ENCODE measurements around the gene KRTAP1-4. TPM values are rescaled to one million over a fixed set of nuclear protein-coding genes. Genes with fewer than 3 reads are reported as not detected.
"Not testable (repeated sequence)": the region's sequence is repeated elsewhere in the genome, so short reads cannot be mapped to it uniquely, and the experiment has no call there.

The KRTAP1-4 gene
- total RNA-seq, 1 donor from 2014 or later, result not detected

- Histone ChIP-seq H3K27me3 (ENCODE audit: control insufficient read depth, insufficient read depth, low read length) (no peaks in the 10 kb centered on the region), H3K36me3 (ENCODE audit: control insufficient read depth, insufficient read depth, low read length) (no peaks in the 10 kb centered on the region), H3K4me3 (ENCODE audit: low read depth, low read length) (no peak overlapping the region)
- no peak for DNase-seq (ENCODE audit: low read depth)
- no peak for FAIRE-seq
- TF ChIP-seq CTCF (IDR thresholded peaks at IDR 0.05; ENCODE audit: insufficient read depth, low read length, severe bottlenecking), result no peak
Observed at GRCh38 chr17:41067281-41067680, 37.3 kb upstream of the KRTAP1-4 start.

DNA sequence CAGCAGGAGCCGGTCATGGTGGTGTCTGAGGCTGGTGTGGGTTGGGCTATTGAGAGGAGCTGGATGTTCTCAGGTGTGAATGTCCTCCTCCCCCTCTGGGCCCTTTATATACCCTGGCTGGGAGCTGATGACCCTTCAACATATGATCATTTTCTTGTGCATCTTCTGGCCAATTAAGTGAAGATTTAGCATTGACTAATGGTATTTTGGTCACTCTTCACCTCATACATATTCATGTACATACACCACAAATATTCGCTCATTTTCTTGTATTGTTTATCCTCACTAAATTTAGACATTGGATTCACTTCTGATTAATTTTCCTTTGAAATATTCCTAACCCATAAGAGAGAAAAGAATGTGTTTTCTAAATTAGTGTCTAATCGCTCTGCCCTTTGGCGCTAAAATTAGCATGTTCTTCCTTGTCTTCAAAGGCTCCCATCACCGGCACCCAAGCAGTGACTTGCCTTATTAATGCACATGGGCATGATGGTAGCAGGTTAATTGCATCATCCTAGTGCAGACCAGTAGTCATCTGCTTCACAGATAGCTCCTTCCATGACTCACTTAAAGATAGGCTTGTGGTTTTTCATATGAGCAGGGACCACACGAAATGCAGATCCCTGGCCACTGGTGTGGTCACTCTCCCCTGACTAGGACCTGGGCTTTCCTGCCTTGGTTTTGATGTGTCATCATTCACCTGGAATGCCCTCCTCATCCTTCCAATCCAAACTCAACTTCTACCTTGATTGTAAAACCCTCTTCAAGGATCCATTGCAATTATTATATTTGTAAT, 36.0 kb upstream of the KRTAP1-4 start, which contains the start of gene KRTAP2-4:
Gene KRTAP2-4, minus strand, starts transcription at position 51 of the 796 bp plus-strand sequence. Its CDS starts 34 bp downstream, at position 17.
- H3K27me3 ChIP-seq (ENCODE audit: control insufficient read depth, insufficient read depth, low read length), result no peaks in the 10 kb centered on the region
- TF ChIP-seq CTCF (IDR thresholded peaks at IDR 0.05; ENCODE audit: insufficient read depth, low read length, severe bottlenecking), result no peak
- peak; percentile 94 for DNase-seq (ENCODE audit: low read depth)
- no peak within 1 kb of the TSS for H3K4me3 ChIP-seq (ENCODE audit: low read depth, low read length)
- FAIRE-seq, result no peak
- H3K36me3 ChIP-seq (ENCODE audit: control insufficient read depth, insufficient read depth, low read length), result no peaks in the 10 kb centered on the region

DNA sequence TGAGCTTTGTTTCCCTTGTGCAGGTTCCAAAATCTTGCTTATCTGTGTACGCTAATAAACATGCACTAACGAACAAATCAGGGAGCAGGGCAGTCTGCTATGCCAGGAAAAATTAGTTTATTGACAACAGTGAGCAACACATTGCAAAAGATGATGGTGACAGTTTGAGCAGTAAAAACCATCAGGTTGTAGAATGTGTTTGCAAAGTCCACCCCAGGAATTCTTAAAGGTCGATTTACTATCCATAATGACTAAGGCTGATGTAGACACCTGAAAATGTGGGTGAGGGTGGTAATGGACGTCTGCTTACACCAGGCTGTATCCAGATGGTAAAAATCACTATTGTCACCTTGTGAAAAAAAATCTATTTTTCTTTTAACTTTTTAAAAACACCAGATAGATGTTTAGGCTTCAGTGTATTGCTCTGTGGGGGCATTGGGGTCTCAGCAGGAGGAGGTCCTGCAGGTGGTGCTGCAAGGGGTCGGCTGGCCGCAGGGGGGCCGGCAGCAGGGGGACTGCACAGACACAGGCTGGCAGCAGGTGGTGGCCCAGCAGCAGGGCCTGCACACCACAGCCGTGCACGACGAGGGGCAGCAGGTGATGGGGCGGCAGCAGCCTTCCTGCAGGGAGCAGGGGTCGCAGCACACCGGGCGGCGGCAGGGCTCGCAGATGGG, 35.2 kb upstream of the KRTAP1-4 start:
- not testable (repeated sequence) for H3K36me3 ChIP-seq (ENCODE audit: control insufficient read depth, insufficient read depth, low read length); DNase-seq (ENCODE audit: low read depth); FAIRE-seq; H3K4me3 ChIP-seq (ENCODE audit: low read depth, low read length); H3K27me3 ChIP-seq (ENCODE audit: control insufficient read depth, insufficient read depth, low read length)

DNA sequence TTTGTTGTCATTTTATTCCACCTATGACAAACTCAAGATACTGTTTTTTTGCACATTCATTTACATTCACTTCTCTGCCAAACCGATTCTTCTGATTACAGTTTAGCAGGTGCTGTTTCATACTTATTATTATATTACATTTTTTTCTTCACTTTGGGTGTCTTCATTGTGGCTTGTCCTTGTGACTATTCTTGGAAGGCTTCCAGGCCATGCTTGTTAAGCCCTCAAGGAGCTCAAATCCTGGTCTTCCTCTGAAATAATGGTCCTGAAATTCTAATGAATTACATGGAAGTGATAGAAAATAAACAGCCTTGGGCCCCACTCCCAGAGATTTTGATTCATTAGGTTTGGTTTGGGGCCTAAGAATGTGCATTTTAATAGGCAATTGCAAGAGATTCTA, 34.3 kb upstream of the KRTAP1-4 start:
- FAIRE-seq (no peak), DNase-seq (ENCODE audit: low read depth) (no peak)
- no peaks in the 10 kb centered on the region for H3K36me3 ChIP-seq (ENCODE audit: control insufficient read depth, insufficient read depth, low read length)
- no peak for TF ChIP-seq CTCF (IDR thresholded peaks at IDR 0.05; ENCODE audit: insufficient read depth, low read length, severe bottlenecking)
- no peaks in the 10 kb centered on the region for H3K27me3 ChIP-seq (ENCODE audit: control insufficient read depth, insufficient read depth, low read length)
- H3K4me3 ChIP-seq (ENCODE audit: low read depth, low read length), result no peak overlapping the region

DNA sequence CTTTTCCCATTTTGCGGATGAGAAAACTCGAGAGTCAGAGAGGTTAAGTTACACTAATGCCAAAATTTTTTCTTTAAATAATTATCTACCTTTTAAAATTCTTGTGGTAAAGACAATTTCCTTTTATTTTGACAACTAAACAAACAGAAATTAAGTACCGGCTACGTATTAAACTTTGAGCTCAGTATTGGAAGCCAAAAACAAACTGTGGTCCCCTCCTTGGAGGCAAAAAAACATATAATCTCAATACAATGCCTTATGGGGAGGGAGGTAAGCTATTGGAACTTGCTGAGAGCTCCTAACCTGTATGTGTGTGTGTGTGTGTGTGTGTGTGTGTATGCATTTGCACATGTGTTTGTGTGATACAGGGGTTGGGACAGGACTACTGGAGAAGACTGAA, 33.5 kb upstream of the KRTAP1-4 start:
- Histone ChIP-seq H3K27me3 (ENCODE audit: control insufficient read depth, insufficient read depth, low read length) (no peaks in the 10 kb centered on the region), H3K36me3 (ENCODE audit: control insufficient read depth, insufficient read depth, low read length) (no peaks in the 10 kb centered on the region), H3K4me3 (ENCODE audit: low read depth, low read length) (no peak overlapping the region)
- TF ChIP-seq CTCF (IDR thresholded peaks at IDR 0.05; ENCODE audit: insufficient read depth, low read length, severe bottlenecking), result no peak
- FAIRE-seq (no peak), DNase-seq (ENCODE audit: low read depth) (no peak)

DNA sequence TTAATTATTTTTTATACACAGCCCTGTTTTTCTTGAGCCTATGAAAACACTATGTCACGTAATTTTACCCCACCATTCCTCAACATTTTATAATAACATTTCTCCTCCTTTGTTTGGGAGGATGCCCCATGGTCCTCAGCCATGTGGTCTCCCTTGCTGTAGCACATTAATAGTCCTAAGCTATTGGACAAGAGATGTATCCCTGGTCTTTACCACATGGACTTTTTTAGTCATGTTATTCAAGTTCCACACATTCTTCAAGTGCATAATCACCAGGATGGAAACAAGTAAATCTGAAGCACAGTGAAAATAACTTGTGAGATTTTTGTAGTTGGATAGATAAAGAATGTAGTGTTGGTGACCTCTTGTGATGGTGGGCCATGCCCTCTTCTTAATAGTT, 32.0 kb upstream of the KRTAP1-4 start:
- DNase-seq (ENCODE audit: low read depth) (peak; percentile 62), FAIRE-seq (no peak)
- TF ChIP-seq CTCF (IDR thresholded peaks at IDR 0.05; ENCODE audit: insufficient read depth, low read length, severe bottlenecking), result no peak

More for the DNA sequence above, 32.0 kb upstream of the KRTAP1-4 start:
- H3K27me3 ChIP-seq (ENCODE audit: control insufficient read depth, insufficient read depth, low read length), result no peaks in the 10 kb centered on the region
- H3K36me3 ChIP-seq (ENCODE audit: control insufficient read depth, insufficient read depth, low read length), result no peaks in the 10 kb centered on the region
- no peak overlapping the region for H3K4me3 ChIP-seq (ENCODE audit: low read depth, low read length)
